ENCODE data around the gene LDLRAD4.

The LDLRAD4 gene

GRCh38 chr18:13265008-13265910 is 46.7 kb downstream of the LDLRAD4 start:
- ATAC-seq: no peak
- TF ChIP-seq ZC3H10 (CRISPR knock-in tag; IDR thresholded peaks at IDR 0.05) (no peak), TSHZ2 (CRISPR knock-in tag; IDR thresholded peaks at IDR 0.05) (no peak), ZFP30 (CRISPR knock-in tag; IDR thresholded peaks at IDR 0.05) (no peak), RARB (CRISPR knock-in tag; IDR thresholded peaks at IDR 0.05) (no peak), ISL1 (CRISPR knock-in tag; IDR thresholded peaks at IDR 0.05) (no peak)

- TF ChIP-seq RARB (CRISPR knock-in tag; IDR thresholded peaks at IDR 0.05) (no peak), POU6F1 (CRISPR knock-in tag; IDR thresholded peaks at IDR 0.05; ENCODE audit: borderline replicate concordance, low read depth) (no peak), ARNTL (CRISPR knock-in tag; IDR thresholded peaks at IDR 0.05; ENCODE audit: borderline replicate concordance, low read depth) (no peak), PATZ1 (CRISPR knock-in tag; IDR thresholded peaks at IDR 0.05; ENCODE audit: borderline replicate concordance) (no peak)
- no peak for ATAC-seq
These were observed 47.3 kb downstream of the LDLRAD4 start for GRCh38 chr18:13265911-13266217.

- no peak for ATAC-seq
- no peak for TF ChIP-seq RARB (CRISPR knock-in tag; IDR thresholded peaks at IDR 0.05)
- no peak for TF ChIP-seq CREB5 (CRISPR knock-in tag; IDR thresholded peaks at IDR 0.05; ENCODE audit: low read depth)
- no peak for TF ChIP-seq OSR1 (CRISPR knock-in tag; IDR thresholded peaks at IDR 0.05)
- TF ChIP-seq BACH2 (CRISPR knock-in tag; IDR thresholded peaks at IDR 0.05; ENCODE audit: borderline replicate concordance): no peak
- TF ChIP-seq TCF4 (CRISPR knock-in tag; IDR thresholded peaks at IDR 0.05; ENCODE audit: borderline replicate concordance): no peak
- TF ChIP-seq ZFP3 (CRISPR knock-in tag; IDR thresholded peaks at IDR 0.05): no peak
- TF ChIP-seq GLIS3 (CRISPR knock-in tag; IDR thresholded peaks at IDR 0.05): no peak
- TF ChIP-seq ARNTL (CRISPR knock-in tag; IDR thresholded peaks at IDR 0.05; ENCODE audit: borderline replicate concordance, low read depth): no peak
- TF ChIP-seq POU6F1 (CRISPR knock-in tag; IDR thresholded peaks at IDR 0.05; ENCODE audit: borderline replicate concordance, low read depth): no peak
- no peak for TF ChIP-seq ZFP30 (CRISPR knock-in tag; IDR thresholded peaks at IDR 0.05)
- TF ChIP-seq SNAI2 (CRISPR knock-in tag; IDR thresholded peaks at IDR 0.05): no peak
- no peak for TF ChIP-seq ZNF565 (CRISPR knock-in tag; conservative IDR thresholded peaks at IDR 0.05; ENCODE audit: low read depth)
- TF ChIP-seq TOX (CRISPR knock-in tag; IDR thresholded peaks at IDR 0.05; ENCODE audit: borderline replicate concordance): no peak
- TF ChIP-seq PATZ1 (CRISPR knock-in tag; IDR thresholded peaks at IDR 0.05; ENCODE audit: borderline replicate concordance): no peak
- no peak for TF ChIP-seq CSDC2 (CRISPR knock-in tag; IDR thresholded peaks at IDR 0.05)
- no peak for TF ChIP-seq TSHZ2 (CRISPR knock-in tag; IDR thresholded peaks at IDR 0.05)
These were observed 47.9 kb downstream of the LDLRAD4 start for GRCh38 chr18:13266218-13267100.

Measured in SK-N-SH treated with all-trans-retinoic acid at 6 μM for 48 hours (cell line).